HepG2 (cell line): ENCODE measurements around the gene NTMT1. TPM values are rescaled to one million over a fixed set of nuclear protein-coding genes. Genes with fewer than 3 reads are reported as not detected.

Source experiments
- ATAC-seq: fragments of 200-7000 bp; cut with Tn5 transposase; 3 replicates; pipeline ENCODE4 v1.9.1; 2020; ENCODE audit warnings: mild to moderate bottlenecking, moderate library complexity
- BruUV-seq: library from RNA; stranded (reverse); fragments of 400-500 nt; replicated peaks from 2 replicates; lab custom pipeline; 2021; lab: Mats Ljungman, UMichigan
- CTCF ChIA-PET: fragments of 300-600 bp; formaldehyde crosslinking; extraction: SDS; loops from one replicate; lab custom pipeline; 2021; ENCODE audit warnings: low total read pairs, inconsistent platforms, low intra/inter-chr PET ratio; lab: Yijun Ruan, JAX
- POLR2A ChIA-PET: fragments of 350-600 bp; sonication (Branson Sonifier 250); formaldehyde crosslinking; loops from one replicate; lab custom pipeline; 2020; ENCODE audit warnings: antibody characterized with exemption, inconsistent platforms; lab: Yijun Ruan, JAX
- DNase-seq: peaks from one replicate; pipeline ENCODE4 v3.0.0-alpha.2; 2015; ENCODE audit warnings: low spot score
- FAIRE-seq: peaks from 3 replicates; lab custom pipeline; 2011; peaks lifted over from hg19 to GRCh38; lab: Jason Lieb, UNC
- H2AFZ ChIP-seq: one replicate; pipeline ENCODE4 v1.6.1; 2011; ENCODE audit warnings: low read length, inconsistent platforms
- H3K27ac ChIP-seq: fragments of 300-600 bp; 3 replicates; pipeline ENCODE4 v1.8.0; 2011; ENCODE audit warnings: mixed run types, mild to moderate bottlenecking, mixed read lengths, low read length, inconsistent platforms; ENCODE audit not compliant: insufficient read depth; ENCODE audit errors: extremely low read length
- H3K27me3 ChIP-seq, 2 experiments: fragments of 200-600 bp in 1 of 2; 2 replicates in 1 of 2; 3 replicates in 1 of 2; pipeline versions ENCODE4 v1.6.0 to v1.8.0; 2011; ENCODE audit warnings: low read length in 2 of 2, mild to moderate bottlenecking in 2 of 2, moderate library complexity in 2 of 2, inconsistent platforms in 1 of 2; ENCODE audit not compliant: insufficient read depth in 2 of 2, control insufficient read depth in 1 of 2
- H3K36me3 ChIP-seq, 2 experiments: fragments of 200-600 bp in 1 of 2; replicated peaks in 1 of 2; 2 replicates in 1 of 2; 3 replicates in 1 of 2; pipeline versions ENCODE4 v1.5.1 to v1.8.0; 2011; ENCODE audit warnings: low read length in 2 of 2, inconsistent platforms in 1 of 2; ENCODE audit not compliant: insufficient read depth in 2 of 2, control insufficient read depth in 1 of 2
- H3K4me1 ChIP-seq: 2 replicates; pipeline ENCODE4 v1.5.1; 2012; ENCODE audit warnings: low read length, inconsistent platforms; ENCODE audit not compliant: insufficient read depth
- H3K4me2 ChIP-seq: 2 replicates; pipeline ENCODE4 v1.6.0; 2011; ENCODE audit warnings: low read depth, low read length, inconsistent platforms
- H3K4me3 ChIP-seq, 3 experiments: fragments of 200-600 bp in 1 of 3; sonication (generic), shearing (Covaris generic) in 1 of 3; replicated peaks in 1 of 3; 2 replicates each; pipeline ENCODE4 v1.5.1; 2011 to 2016; ENCODE audit warnings: low read length in 3 of 3, inconsistent platforms in 2 of 3, low read depth in 2 of 3, mild to moderate bottlenecking in 2 of 3, control low read depth in 1 of 3, mixed read lengths in 1 of 3; ENCODE audit not compliant: insufficient read depth in 1 of 3
- H3K79me2 ChIP-seq: one replicate; pipeline ENCODE4 v1.6.1; 2011; ENCODE audit warnings: low read length, inconsistent platforms; ENCODE audit not compliant: insufficient read depth
- H3K9ac ChIP-seq: 2 replicates; pipeline ENCODE4 v1.6.0; 2011; ENCODE audit warnings: mild to moderate bottlenecking, low read depth, low read length, inconsistent platforms; ENCODE audit not compliant: insufficient read depth
- H3K9me3 ChIP-seq: 2 replicates; pipeline ENCODE4 v1.5.1; 2012; ENCODE audit warnings: mild to moderate bottlenecking, low read length
- H4K20me1 ChIP-seq: 2 replicates; pipeline ENCODE4 v1.6.0; 2011; ENCODE audit warnings: inconsistent platforms, mild to moderate bottlenecking, low read length, moderate library complexity; ENCODE audit not compliant: insufficient read depth
- ATF7 ChIP-seq, 2 experiments: fragments of 450-650 bp in 1 of 2; sonication (generic) in 1 of 2; formaldehyde crosslinking in 1 of 2; IDR thresholded peaks; 2 replicates each; pipeline versions ENCODE4 v1.4.0 to v1.6.1; 2016 to 2020; ENCODE audit warnings: antibody characterized with exemption in 1 of 2, mild to moderate bottlenecking in 1 of 2, missing genetic modification reagents in 1 of 2
- BORCS8-MEF2B ChIP-seq: sonication (generic); formaldehyde crosslinking; IDR thresholded peaks from 2 replicates; pipeline ENCODE4 v1.8.0; 2022; ENCODE audit warnings: mild to moderate bottlenecking, missing genetic modification reagents
- DNMT1 ChIP-seq: sonication (generic); formaldehyde crosslinking; IDR thresholded peaks from 2 replicates; pipeline ENCODE4 v1.5.1; 2020; ENCODE audit warnings: mild to moderate bottlenecking, missing genetic modification reagents
- LCORL ChIP-seq, 2 experiments: fragments of 450-650 bp in 1 of 2; sonication (generic) in 1 of 2; formaldehyde crosslinking in 1 of 2; IDR thresholded peaks; 2 replicates each; pipeline versions ENCODE4 v1.5.0 to v1.6.1; 2017 to 2020; ENCODE audit warnings: antibody characterized with exemption in 1 of 2, missing genetic modification reagents in 1 of 2
- MED8 ChIP-seq: sonication (generic); formaldehyde crosslinking; IDR thresholded peaks from 2 replicates; pipeline ENCODE4 v1.8.1; 2023; ENCODE audit warnings: mild to moderate bottlenecking, missing genetic modification reagents; ENCODE audit not compliant: insufficient replicate concordance
- NFRKB ChIP-seq: fragments of 450-650 bp; IDR thresholded peaks from 2 replicates; pipeline ENCODE4 v1.6.1; 2017
- NKX3-1 ChIP-seq: sonication (generic); formaldehyde crosslinking; IDR thresholded peaks from 2 replicates; pipeline ENCODE4 v1.5.0; 2020; ENCODE audit warnings: missing genetic modification reagents
- SMAD1 ChIP-seq: sonication (generic); formaldehyde crosslinking; IDR thresholded peaks from 2 replicates; pipeline ENCODE4 v1.4.0; 2020; ENCODE audit warnings: missing genetic modification reagents, low read depth, mild to moderate bottlenecking, borderline replicate concordance
- SMC3 ChIP-seq: IDR thresholded peaks from 2 replicates; pipeline ENCODE4 v1.6.1; 2011; ENCODE audit warnings: low read length, improper control_type of control experiment
- SP2 ChIP-seq: sonication (generic); formaldehyde crosslinking; IDR thresholded peaks from 2 replicates; pipeline ENCODE4 v1.5.1; 2020; ENCODE audit warnings: mild to moderate bottlenecking, missing genetic modification reagents
- ZNF160 ChIP-seq: sonication (generic); formaldehyde crosslinking; IDR thresholded peaks from 2 replicates; pipeline ENCODE4 v1.8.0; 2022; ENCODE audit warnings: mild to moderate bottlenecking, inconsistent platforms, missing genetic modification reagents
- ZNF24 ChIP-seq: fragments of 450-650 bp; IDR thresholded peaks from 2 replicates; pipeline ENCODE4 v1.6.1; 2017; ENCODE audit warnings: antibody characterized with exemption, mild to moderate bottlenecking
- ZNF670 ChIP-seq: sonication (generic); formaldehyde crosslinking; IDR thresholded peaks from 2 replicates; pipeline ENCODE4 v1.8.0; 2022; ENCODE audit warnings: mild to moderate bottlenecking, missing genetic modification reagents, borderline replicate concordance
- ZNF780A ChIP-seq: sonication (generic); formaldehyde crosslinking; IDR thresholded peaks from 2 replicates; pipeline ENCODE4 v1.8.0; 2022; ENCODE audit warnings: mild to moderate bottlenecking, missing genetic modification reagents, moderate library complexity
- ZNF879 ChIP-seq: sonication (generic); formaldehyde crosslinking; IDR thresholded peaks from 2 replicates; pipeline ENCODE4 v1.8.1; 2023; ENCODE audit warnings: missing genetic modification reagents
- WGBS: methylation state at CpG from one replicate; pipeline ENCODE4 v1.1.6; 2017; ENCODE audit warnings: low lambda C conversion rate; 5-methylcytosine and 5-hydroxymethylcytosine counted together
- in situ Hi-C: cut with HindIII; loops from 2 replicates; pipeline ENCODE4 v1.10.0; 2017; ENCODE audit warnings: low pct_unique_long_range_greater_than_20kb; ENCODE audit not compliant: extremely low pct_ligation_motif_present
- intact Hi-C: fragments of 100-400 bp; cut with micrococcal nuclease; formaldehyde crosslinking; loops from one replicate; pipeline ENCODE4 v1.10.0; 2022; ENCODE audit not compliant: unreplicated experiment
- polyA plus RNA-seq, 8 experiments: library from polyadenylated mRNA; depleted of rRNA in 3 of 8; stranded (reverse) in 7 of 8; unstranded in 1 of 8; fragments of >200 nt; fragmentation: Illumina TruSeq in 4 of 8; extraction: Trizol in 4 of 8; gene quantifications; 2 replicates each; pipeline versions ENCODE4 v1.2.1 to v1.2.3, GENCODE V29; 2011 to 2016; ENCODE audit warnings: low read depth in 4 of 8, missing spikeins in 1 of 8, mixed read lengths in 1 of 8; ENCODE audit not compliant: insufficient read depth in 1 of 8
- total RNA-seq, 5 experiments: library from RNA; depleted of rRNA; stranded (reverse); fragments of >200 nt; fragmentation: Illumina TruSeq; extraction: Trizol; gene quantifications; 2 replicates each; pipeline ENCODE4 v1.2.3, GENCODE V29; 2016; ENCODE audit warnings: low read depth in 1 of 5
- TF ChIP-seq, protein P1 (sequence below): sonication (generic); formaldehyde crosslinking; conservative IDR thresholded peaks from 2 replicates; pipeline ENCODE4 v1.8.0; 2022; ENCODE audit warnings: low read depth, missing genetic modification reagents
- TF ChIP-seq, protein P2 (sequence below): sonication (generic); formaldehyde crosslinking; IDR thresholded peaks from 2 replicates; pipeline ENCODE4 v1.8.1; 2023; ENCODE audit warnings: mild to moderate bottlenecking, missing genetic modification reagents
- TF ChIP-seq, protein P3 (sequence below): sonication (generic); formaldehyde crosslinking; IDR thresholded peaks from 2 replicates; pipeline ENCODE4 v1.9.0; 2021; ENCODE audit warnings: missing genetic modification reagents, borderline replicate concordance

NTMT1 gene
- total and polyA plus RNA-seq, 2 of the 13 experiments (the other 11 are each of a cell fraction or from before 2014, with no cell fraction given): 49.1 to 53.8 TPM

DNA sequence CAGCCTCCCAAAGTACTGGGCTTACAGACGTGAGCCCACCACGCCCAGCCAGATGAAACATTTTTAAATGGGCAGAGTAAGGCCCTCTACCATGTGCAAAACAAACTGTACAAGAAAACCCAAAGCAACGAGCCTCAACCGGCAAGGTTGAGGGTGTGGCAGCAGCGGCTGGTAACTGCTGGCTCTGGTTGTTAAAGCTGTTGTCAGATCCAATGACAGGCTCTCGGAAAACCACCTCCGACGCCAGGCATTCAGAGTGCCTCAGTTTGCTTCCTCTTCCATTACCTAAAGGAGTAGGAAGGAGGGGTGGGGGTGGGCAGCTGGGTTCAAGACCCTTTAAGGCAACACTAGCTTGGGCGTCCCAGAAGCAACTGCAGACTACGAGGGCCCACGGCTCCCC is 18.4 kb downstream of the NTMT1 start:
- Histone ChIP-seq H3K9ac (no peak overlapping the region), H3K4me1 (peaks cover 35% of the 10 kb centered on the region), H4K20me1 (peaks cover 9% of the 10 kb centered on the region; the same call in 1 of the 2 replicates), H2AFZ (no peak overlapping the region), H3K27me3 (peaks cover 5 to 29% of the 10 kb centered on the region in 2 experiments), H3K9me3 (no peaks in the 10 kb centered on the region), H3K36me3 (peaks cover 0 to 7% of the 10 kb centered on the region in 2 experiments; a peak in 1 of 5 replicates), H3K4me3 (no peak overlapping the region), H3K27ac (no peak overlapping the region), H3K79me2 (peaks cover 23% of the 10 kb centered on the region), H3K4me2 (no peak overlapping the region)
- no TSS peak for BruUV-seq
- FAIRE-seq: no peak
- ATAC-seq: no peak
- no peak for DNase-seq
- in situ Hi-C loops: loop anchor here (10.0 kb wide), 1 partner anchor 140 kb away; no protein-coding TSS in a partner anchor
- CTCF ChIA-PET: no interaction called here
- POLR2A ChIA-PET: no interaction called here
- intact Hi-C loops: loop anchor here (5.0 kb wide), 1 partner anchor 138 kb away; no protein-coding TSS in a partner anchor
- 59% methylated on average over 10 of the region's 11 CpGs for WGBS
- no peak for TF ChIP-seq NKX3-1 (CRISPR knock-in tag)
- TF ChIP-seq ZNF670: no peak
- TF ChIP-seq ZNF24: no peak
- TF ChIP-seq, protein P1, sequence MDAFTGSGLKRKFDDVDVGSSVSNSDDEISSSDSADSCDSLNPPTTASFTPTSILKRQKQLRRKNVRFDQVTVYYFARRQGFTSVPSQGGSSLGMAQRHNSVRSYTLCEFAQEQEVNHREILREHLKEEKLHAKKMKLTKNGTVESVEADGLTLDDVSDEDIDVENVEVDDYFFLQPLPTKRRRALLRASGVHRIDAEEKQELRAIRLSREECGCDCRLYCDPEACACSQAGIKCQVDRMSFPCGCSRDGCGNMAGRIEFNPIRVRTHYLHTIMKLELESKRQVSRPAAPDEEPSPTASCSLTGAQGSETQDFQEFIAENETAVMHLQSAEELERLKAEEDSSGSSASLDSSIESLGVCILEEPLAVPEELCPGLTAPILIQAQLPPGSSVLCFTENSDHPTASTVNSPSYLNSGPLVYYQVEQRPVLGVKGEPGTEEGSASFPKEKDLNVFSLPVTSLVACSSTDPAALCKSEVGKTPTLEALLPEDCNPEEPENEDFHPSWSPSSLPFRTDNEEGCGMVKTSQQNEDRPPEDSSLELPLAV (CRISPR knock-in tag): no peak
- no peak for TF ChIP-seq LCORL (IDR thresholded peaks at IDR 0.05)
- no peak for TF ChIP-seq LCORL (CRISPR knock-in tag; IDR thresholded peaks at IDR 0.05)
- no peak for TF ChIP-seq ZNF780A (CRISPR knock-in tag)
- TF ChIP-seq SMAD1 (CRISPR knock-in tag): no peak
- TF ChIP-seq, protein P2, sequence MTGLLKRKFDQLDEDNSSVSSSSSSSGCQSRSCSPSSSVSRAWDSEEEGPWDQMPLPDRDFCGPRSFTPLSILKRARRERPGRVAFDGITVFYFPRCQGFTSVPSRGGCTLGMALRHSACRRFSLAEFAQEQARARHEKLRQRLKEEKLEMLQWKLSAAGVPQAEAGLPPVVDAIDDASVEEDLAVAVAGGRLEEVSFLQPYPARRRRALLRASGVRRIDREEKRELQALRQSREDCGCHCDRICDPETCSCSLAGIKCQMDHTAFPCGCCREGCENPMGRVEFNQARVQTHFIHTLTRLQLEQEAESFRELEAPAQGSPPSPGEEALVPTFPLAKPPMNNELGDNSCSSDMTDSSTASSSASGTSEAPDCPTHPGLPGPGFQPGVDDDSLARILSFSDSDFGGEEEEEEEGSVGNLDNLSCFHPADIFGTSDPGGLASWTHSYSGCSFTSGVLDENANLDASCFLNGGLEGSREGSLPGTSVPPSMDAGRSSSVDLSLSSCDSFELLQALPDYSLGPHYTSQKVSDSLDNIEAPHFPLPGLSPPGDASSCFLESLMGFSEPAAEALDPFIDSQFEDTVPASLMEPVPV (CRISPR knock-in tag): no peak
- TF ChIP-seq SP2: no peak
- no peak for TF ChIP-seq DNMT1 (CRISPR knock-in tag)
- TF ChIP-seq MED8 (CRISPR knock-in tag): no peak
- TF ChIP-seq NFRKB: no peak
- no peak for TF ChIP-seq SMC3
- no peak for TF ChIP-seq ZNF160 (CRISPR knock-in tag)
- no peak for TF ChIP-seq BORCS8-MEF2B (CRISPR knock-in tag)
- TF ChIP-seq ZNF879 (CRISPR knock-in tag): no peak
- TF ChIP-seq, protein P3, sequence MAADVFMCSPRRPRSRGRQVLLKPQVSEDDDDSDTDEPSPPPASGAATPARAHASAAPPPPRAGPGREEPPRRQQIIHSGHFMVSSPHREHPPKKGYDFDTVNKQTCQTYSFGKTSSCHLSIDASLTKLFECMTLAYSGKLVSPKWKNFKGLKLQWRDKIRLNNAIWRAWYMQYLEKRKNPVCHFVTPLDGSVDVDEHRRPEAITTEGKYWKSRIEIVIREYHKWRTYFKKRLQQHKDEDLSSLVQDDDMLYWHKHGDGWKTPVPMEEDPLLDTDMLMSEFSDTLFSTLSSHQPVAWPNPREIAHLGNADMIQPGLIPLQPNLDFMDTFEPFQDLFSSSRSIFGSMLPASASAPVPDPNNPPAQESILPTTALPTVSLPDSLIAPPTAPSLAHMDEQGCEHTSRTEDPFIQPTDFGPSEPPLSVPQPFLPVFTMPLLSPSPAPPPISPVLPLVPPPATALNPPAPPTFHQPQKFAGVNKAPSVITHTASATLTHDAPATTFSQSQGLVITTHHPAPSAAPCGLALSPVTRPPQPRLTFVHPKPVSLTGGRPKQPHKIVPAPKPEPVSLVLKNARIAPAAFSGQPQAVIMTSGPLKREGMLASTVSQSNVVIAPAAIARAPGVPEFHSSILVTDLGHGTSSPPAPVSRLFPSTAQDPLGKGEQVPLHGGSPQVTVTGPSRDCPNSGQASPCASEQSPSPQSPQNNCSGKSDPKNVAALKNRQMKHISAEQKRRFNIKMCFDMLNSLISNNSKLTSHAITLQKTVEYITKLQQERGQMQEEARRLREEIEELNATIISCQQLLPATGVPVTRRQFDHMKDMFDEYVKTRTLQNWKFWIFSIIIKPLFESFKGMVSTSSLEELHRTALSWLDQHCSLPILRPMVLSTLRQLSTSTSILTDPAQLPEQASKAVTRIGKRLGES (CRISPR knock-in tag): no peak
- no peak for TF ChIP-seq ATF7 (IDR thresholded peaks at IDR 0.05)
- TF ChIP-seq ATF7 (CRISPR knock-in tag; IDR thresholded peaks at IDR 0.05): no peak
